Measurements from ENCODE around the gene DAB2.

DAB2 gene

DNA sequence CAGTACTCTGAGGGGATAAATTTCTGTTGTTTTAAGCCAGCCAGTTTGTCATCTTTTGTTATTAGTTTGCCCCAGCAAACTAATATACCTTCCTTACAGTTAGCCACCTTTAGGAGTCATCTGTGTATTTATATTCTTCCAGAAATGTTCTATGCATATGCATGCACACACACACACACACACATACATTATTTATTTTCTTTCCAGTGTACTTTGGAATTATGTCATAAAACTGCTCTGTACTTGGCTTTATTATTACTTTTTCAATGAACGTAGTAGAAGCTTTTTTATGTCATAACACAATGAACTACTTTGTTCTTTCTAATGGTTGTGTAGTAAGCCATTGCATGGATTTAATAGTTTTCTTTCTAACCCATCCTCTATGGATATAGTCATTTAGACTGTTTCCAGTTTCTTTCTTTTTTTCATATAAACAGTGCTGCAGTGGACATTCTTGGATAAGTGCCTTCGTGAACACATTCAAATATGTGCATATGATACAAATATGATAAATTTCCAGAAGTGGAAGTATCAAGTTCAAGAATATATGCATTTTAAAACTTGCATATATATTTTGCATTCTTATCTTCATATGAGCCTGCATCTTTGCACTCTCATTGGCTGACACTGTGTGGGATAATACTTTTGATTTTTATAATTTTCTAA, 26.6 kb upstream of the DAB2 start:
- Histone ChIP-seq H3K27me3 (0 out of 2 replicates have a peak, but pooled peaks cover 2% of the 10 kb centered on the region), H3K4me1 (no peaks in the 10 kb centered on the region), H3K4me3 (ENCODE audit: low read depth, low read length) (no peak overlapping the region), H3K9me3 (no peaks in the 10 kb centered on the region), H3K36me3 (no peaks in the 10 kb centered on the region)
- TF ChIP-seq CTCF (IDR thresholded peaks at IDR 0.05; ENCODE audit: low read depth, low read length), result no peak
- DNase-seq, result no peak

DNA sequence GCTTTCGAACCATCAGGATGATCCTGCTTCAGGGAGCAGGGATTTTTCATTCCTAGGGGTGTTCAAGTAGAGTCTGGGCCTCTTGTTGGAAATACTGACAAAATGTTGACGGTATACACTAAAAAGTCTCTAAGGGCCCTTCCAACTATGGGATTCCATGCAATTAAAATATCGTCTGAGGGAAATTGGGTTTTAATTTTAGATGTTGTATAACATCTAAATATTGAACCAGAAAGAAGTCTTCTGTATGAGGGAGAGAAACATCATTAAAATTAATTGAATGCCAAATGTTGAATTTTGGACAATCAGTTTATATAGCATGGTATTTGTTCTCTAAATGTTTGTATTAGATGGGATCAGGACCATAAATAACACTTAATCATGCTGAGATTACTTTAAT, 25.7 kb upstream of the DAB2 start:
- Histone ChIP-seq H3K27me3 (0 out of 2 replicates have a peak, but pooled peaks cover 2% of the 10 kb centered on the region), H3K4me3 (ENCODE audit: low read depth, low read length) (no peak overlapping the region), H3K36me3 (no peaks in the 10 kb centered on the region), H3K4me1 (no peaks in the 10 kb centered on the region), H3K9me3 (no peaks in the 10 kb centered on the region)
- no peak for DNase-seq
- TF ChIP-seq CTCF (IDR thresholded peaks at IDR 0.05; ENCODE audit: low read depth, low read length), result no peak

GRCh38 chr5:39449591-39449990, 24.8 kb upstream of the DAB2 start:
- H3K4me3 ChIP-seq (ENCODE audit: low read depth, low read length), result no peak overlapping the region
- no peak for DNase-seq
- H3K4me1 ChIP-seq, result no peaks in the 10 kb centered on the region
- no peak for TF ChIP-seq CTCF (IDR thresholded peaks at IDR 0.05; ENCODE audit: low read depth, low read length)
- 0 out of 2 replicates have a peak, but pooled peaks cover 2% of the 10 kb centered on the region for H3K27me3 ChIP-seq
- H3K9me3 ChIP-seq, result no peaks in the 10 kb centered on the region
- H3K36me3 ChIP-seq, result no peaks in the 10 kb centered on the region

- H3K4me1 ChIP-seq, result no peaks in the 10 kb centered on the region
- TF ChIP-seq CTCF (IDR thresholded peaks at IDR 0.05; ENCODE audit: low read depth, low read length), result no peak
- no peak for DNase-seq
- no peak overlapping the region for H3K4me3 ChIP-seq (ENCODE audit: low read depth, low read length)
- H3K27me3 ChIP-seq, result 0 out of 2 replicates have a peak, but pooled peaks cover 2% of the 10 kb centered on the region
- H3K36me3 ChIP-seq, result no peaks in the 10 kb centered on the region
- no peaks in the 10 kb centered on the region for H3K9me3 ChIP-seq
These were observed 23.8 kb upstream of the DAB2 start for GRCh38 chr5:39448506-39449128.

DNA sequence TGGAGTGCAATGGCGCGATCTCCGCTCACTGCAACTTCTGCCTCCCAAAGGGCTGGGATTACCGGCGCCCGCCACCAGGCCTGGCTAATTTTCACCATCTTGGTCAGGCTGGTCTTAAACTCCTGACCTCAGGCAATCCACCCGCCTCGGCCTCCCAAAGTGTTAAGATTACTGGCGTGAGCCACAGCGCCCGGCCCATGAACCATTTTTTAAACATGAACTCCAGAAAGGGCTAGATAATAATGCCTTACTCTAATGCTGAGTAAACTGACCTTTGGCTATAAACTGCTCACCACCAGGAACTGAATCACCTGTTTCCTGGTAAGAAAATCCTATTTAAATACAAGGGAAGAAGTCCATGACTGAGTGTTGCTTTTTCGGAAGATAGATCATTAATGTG, 23.2 kb upstream of the DAB2 start:
- no peak for TF ChIP-seq CTCF (IDR thresholded peaks at IDR 0.05; ENCODE audit: low read depth, low read length)
- H3K27me3 ChIP-seq, result no peaks in the 10 kb centered on the region
- H3K4me1 ChIP-seq, result no peaks in the 10 kb centered on the region
- DNase-seq, result no peak
- H3K9me3 ChIP-seq, result no peaks in the 10 kb centered on the region
- H3K4me3 ChIP-seq (ENCODE audit: low read depth, low read length), result no peak overlapping the region
- H3K36me3 ChIP-seq, result no peaks in the 10 kb centered on the region

DNA sequence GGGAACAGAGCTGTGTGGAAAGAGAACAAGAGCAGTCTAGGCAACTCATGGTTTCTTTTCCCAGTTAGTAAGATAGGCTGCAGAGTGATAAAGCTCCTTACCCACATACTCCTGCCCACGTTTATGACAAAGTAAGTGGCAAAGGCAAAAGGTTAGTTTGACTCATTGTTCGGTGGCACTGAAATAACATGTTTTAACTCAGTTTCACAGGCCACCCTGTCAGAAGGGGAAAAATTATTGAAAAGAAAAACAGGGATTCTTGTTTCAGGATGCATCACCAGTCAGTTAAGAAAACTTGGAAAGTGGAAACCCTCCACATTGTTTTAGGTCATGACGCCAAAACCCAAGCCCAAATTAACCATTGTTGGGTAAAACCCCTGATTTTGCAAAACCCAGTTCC, 22.3 kb upstream of the DAB2 start:
- no peaks in the 10 kb centered on the region for H3K36me3 ChIP-seq
- no peak overlapping the region for H3K4me3 ChIP-seq (ENCODE audit: low read depth, low read length)
- no peak for DNase-seq

More for the DNA sequence above, 22.3 kb upstream of the DAB2 start:
- H3K9me3 ChIP-seq, result no peaks in the 10 kb centered on the region
- no peak for TF ChIP-seq CTCF (IDR thresholded peaks at IDR 0.05; ENCODE audit: low read depth, low read length)
- H3K27me3 ChIP-seq, result no peaks in the 10 kb centered on the region
- H3K4me1 ChIP-seq, result no peaks in the 10 kb centered on the region

Data from BE2C (cell line).